H1 (cell line): Measurements from ENCODE around the gene HOTAIR. TPM values are rescaled to one million over a fixed set of nuclear protein-coding genes. Genes with fewer than 3 reads are reported as not detected.
A peak's percentile ranks its signal among the peaks of the same experiment; 100 is the strongest.

Experiments used
- CTCF ChIA-PET: fragments of 300-600 bp; sonication (Branson Sonifier 250); formaldehyde crosslinking; loops from one replicate; lab custom pipeline; 2021; ENCODE audit not compliant: partially characterized antibody; lab: Charles Lee
- POLR2A ChIA-PET: fragments of 300-600 bp; sonication (Branson Sonifier 250); formaldehyde crosslinking; loops from one replicate; lab custom pipeline; 2021; ENCODE audit warnings: inconsistent platforms; ENCODE audit not compliant: partially characterized antibody; lab: Charles Lee
- DNase-seq, 2 experiments: peaks; one replicate each; pipeline versions ENCODE4 v3.0.0 to v3.0.0-alpha.2; 2010 to 2022; ENCODE audit warnings: low spot score in 2 of 2, low read depth in 1 of 2, mixed read lengths in 1 of 2
- FAIRE-seq: peaks from 2 replicates; lab custom pipeline; 2011; peaks lifted over from hg19 to GRCh38; lab: Jason Lieb, UNC
- H2AFZ ChIP-seq: 2 replicates; pipeline ENCODE4 v1.8.1; 2012; ENCODE audit warnings: low read length, inconsistent platforms
- H2AK5ac ChIP-seq: 2 replicates; pipeline ENCODE4 v1.6.1; 2013; ENCODE audit warnings: low read depth, low read length
- H2BK120ac ChIP-seq: replicated peaks from 2 replicates; pipeline ENCODE3; 2013; ENCODE audit warnings: low read depth, low read length, inconsistent platforms
- H2BK12ac ChIP-seq: 2 replicates; pipeline ENCODE4 v1.6.1; 2013; ENCODE audit warnings: low read depth, low read length
- H2BK15ac ChIP-seq: 2 replicates; pipeline ENCODE4 v1.6.1; 2013; ENCODE audit warnings: low read length
- H2BK20ac ChIP-seq: 2 replicates; pipeline ENCODE4 v1.6.1; 2013; ENCODE audit warnings: low read length
- H2BK5ac ChIP-seq: 2 replicates; pipeline ENCODE4 v1.6.1; 2013; ENCODE audit warnings: low read depth, low read length
- H3K14ac ChIP-seq: 2 replicates; pipeline ENCODE4 v1.6.1; 2013; ENCODE audit warnings: inconsistent platforms; ENCODE audit not compliant: insufficient read length
- H3K18ac ChIP-seq: 2 replicates; pipeline ENCODE4 v1.6.1; 2013; ENCODE audit warnings: low read length; ENCODE audit errors: extremely low read depth
- H3K23ac ChIP-seq: 2 replicates; pipeline ENCODE4 v1.6.1; 2013; ENCODE audit warnings: inconsistent platforms; ENCODE audit not compliant: insufficient read length
- H3K23me2 ChIP-seq: 2 replicates; pipeline ENCODE4 v1.6.1; 2013; ENCODE audit warnings: low read depth, low read length
- H3K27ac ChIP-seq: 2 replicates; pipeline ENCODE4 v1.6.1; 2011; ENCODE audit warnings: low read depth, low read length, inconsistent platforms
- H3K27me3 ChIP-seq, 4 experiments: replicated peaks in 1 of 4; 1 replicate in 1 of 4; 2 replicates in 3 of 4; pipeline versions ENCODE4 v1.6.1 to v1.8.1; 2011 to 2013; ENCODE audit warnings: low read length in 3 of 4, mild to moderate bottlenecking in 3 of 4, inconsistent platforms in 2 of 4, mixed read lengths in 2 of 4, moderate library complexity in 1 of 4; ENCODE audit not compliant: control insufficient read depth in 3 of 4, insufficient read depth in 3 of 4; ENCODE audit errors: extremely low read depth in 1 of 4
- H3K36me3 ChIP-seq, 4 experiments: 2 replicates each; pipeline versions ENCODE4 v1.6.1 to v1.8.1; 2011 to 2013; ENCODE audit warnings: mild to moderate bottlenecking in 4 of 4, low read length in 3 of 4, moderate library complexity in 2 of 4, control low read depth in 1 of 4, inconsistent platforms in 1 of 4; ENCODE audit not compliant: insufficient read depth in 4 of 4, control insufficient read depth in 2 of 4
- H3K4ac ChIP-seq: replicated peaks from 2 replicates; pipeline ENCODE3; 2013; ENCODE audit warnings: low read length, low read depth, mixed read lengths, inconsistent platforms; ENCODE audit not compliant: insufficient read length
- H3K4me1 ChIP-seq, 4 experiments: replicated peaks in 1 of 4; 1 replicate in 1 of 4; 2 replicates in 3 of 4; pipeline versions ENCODE4 v1.6.1 to v1.8.1; 2011 to 2013; ENCODE audit warnings: low read length in 3 of 4, inconsistent platforms in 2 of 4, mixed read lengths in 1 of 4; ENCODE audit not compliant: insufficient read depth in 4 of 4, control insufficient read depth in 3 of 4
- H3K4me2 ChIP-seq, 2 experiments: 2 replicates each; pipeline versions ENCODE4 v1.6.1 to v1.8.1; 2011 to 2013; ENCODE audit warnings: low read depth in 2 of 2, low read length in 2 of 2, control low read depth in 1 of 2, inconsistent platforms in 1 of 2, mild to moderate bottlenecking in 1 of 2; ENCODE audit not compliant: insufficient read depth in 1 of 2
- H3K4me3 ChIP-seq, 4 experiments: fragments of 200-600, 300-600 bp in 1 of 4; sonication (generic), shearing (Covaris generic), sonication (Bioruptor Twin) in 1 of 4; 2 replicates each; pipeline versions ENCODE4 v1.5.1 to v1.8.1; 2011 to 2016; ENCODE audit warnings: low read length in 4 of 4, low read depth in 3 of 4, control low read depth in 2 of 4, inconsistent platforms in 2 of 4, mild to moderate bottlenecking in 2 of 4, mixed read lengths in 1 of 4, moderate library complexity in 1 of 4; ENCODE audit not compliant: insufficient read depth in 2 of 4; ENCODE audit errors: extremely low read depth in 1 of 4
- H3K56ac ChIP-seq: replicated peaks from 2 replicates; pipeline ENCODE3; 2013; ENCODE audit warnings: low read depth, mild to moderate bottlenecking, mixed read lengths, low read length, inconsistent platforms; ENCODE audit not compliant: insufficient read length
- H3K79me1 ChIP-seq: 2 replicates; pipeline ENCODE4 v1.6.1; 2013; ENCODE audit warnings: low read depth, low read length, control low read depth
- H3K79me2 ChIP-seq, 2 experiments: 2 replicates each; pipeline versions ENCODE4 v1.6.1 to v1.8.1; 2012 to 2013; ENCODE audit warnings: low read length in 2 of 2, mild to moderate bottlenecking in 2 of 2, inconsistent platforms in 1 of 2; ENCODE audit not compliant: insufficient read depth in 2 of 2, control insufficient read depth in 1 of 2
- H3K9ac ChIP-seq, 4 experiments: replicated peaks in 1 of 4; 1 replicate in 1 of 4; 2 replicates in 3 of 4; pipeline versions ENCODE4 v1.6.1 to v1.8.1; 2011 to 2013; ENCODE audit warnings: low read depth in 3 of 4, low read length in 3 of 4, control low read depth in 2 of 4, mild to moderate bottlenecking in 2 of 4, moderate library complexity in 2 of 4, inconsistent platforms in 1 of 4; ENCODE audit errors: extremely low read depth in 1 of 4
- H3K9me3 ChIP-seq, 2 experiments: 2 replicates each; pipeline versions ENCODE4 v1.6.1 to v1.8.1; 2012 to 2013; ENCODE audit warnings: mild to moderate bottlenecking in 2 of 2, moderate library complexity in 2 of 2, control low read depth in 1 of 2, inconsistent platforms in 1 of 2, low read depth in 1 of 2, low read length in 1 of 2, mixed read lengths in 1 of 2; ENCODE audit not compliant: insufficient read depth in 2 of 2
- H4K20me1 ChIP-seq, 2 experiments: replicated peaks in 1 of 2; 2 replicates each; pipeline versions ENCODE3 to v1.8.1; 2011 to 2013; ENCODE audit warnings: inconsistent platforms in 2 of 2, low read length in 2 of 2, mild to moderate bottlenecking in 1 of 2; ENCODE audit not compliant: insufficient read depth in 2 of 2, control insufficient read depth in 1 of 2
- H4K5ac ChIP-seq: 2 replicates; pipeline ENCODE4 v1.6.1; 2013; ENCODE audit warnings: low read length, low read depth, mixed read lengths, inconsistent platforms; ENCODE audit not compliant: insufficient read length
- H4K8ac ChIP-seq: 2 replicates; pipeline ENCODE4 v1.8.0; 2013; ENCODE audit warnings: mild to moderate bottlenecking, moderate library complexity, low read length, inconsistent platforms; ENCODE audit not compliant: insufficient read depth; ENCODE audit errors: extremely low read depth
- H4K91ac ChIP-seq: replicated peaks from 2 replicates; pipeline ENCODE3; 2013; ENCODE audit warnings: low read length, mixed read lengths, inconsistent platforms; ENCODE audit not compliant: insufficient read length
- BRCA1 ChIP-seq: IDR thresholded peaks from 2 replicates; pipeline ENCODE4 v1.6.1; 2012; ENCODE audit warnings: low read depth, low read length, improper control_type of control experiment
- EGR1 ChIP-seq: IDR thresholded peaks from 2 replicates; pipeline ENCODE4 v1.6.1; 2011; ENCODE audit warnings: low read depth, low read length, borderline replicate concordance
- EP300 ChIP-seq, 2 experiments: IDR thresholded peaks; 1 replicate in 1 of 2; 2 replicates in 1 of 2; pipeline ENCODE4 v1.6.1; 2011 to 2012; ENCODE audit warnings: low read depth in 2 of 2, low read length in 2 of 2, mild to moderate bottlenecking in 2 of 2, borderline replicate concordance in 1 of 2, inconsistent platforms in 1 of 2, moderate library complexity in 1 of 2
- FOSL1 ChIP-seq: IDR thresholded peaks from 2 replicates; pipeline ENCODE4 v1.6.1; 2011; ENCODE audit warnings: mild to moderate bottlenecking, low read depth, low read length, moderate library complexity; ENCODE audit not compliant: insufficient read depth
- HDAC2 ChIP-seq, 2 experiments: fragments of 300-600 bp in 1 of 2; sonication (generic) in 1 of 2; IDR thresholded peaks; 2 replicates each; pipeline ENCODE4 v1.6.1; 2011 to 2012; ENCODE audit warnings: low read depth in 2 of 2, low read length in 2 of 2, mild to moderate bottlenecking in 2 of 2, moderate library complexity in 2 of 2, borderline replicate concordance in 1 of 2, inconsistent platforms in 1 of 2
- HDAC6 ChIP-seq: IDR thresholded peaks from one replicate; pipeline ENCODE4 v1.7.1; 2012; ENCODE audit warnings: low read depth, mild to moderate bottlenecking, inconsistent platforms, low read length, moderate library complexity
- KDM5A ChIP-seq: fragments of 200-600 bp; IDR thresholded peaks from 2 replicates; pipeline ENCODE4 v1.7.1; 2012; ENCODE audit warnings: mild to moderate bottlenecking, low read length, inconsistent platforms, mixed read lengths
- SP2 ChIP-seq: IDR thresholded peaks from 2 replicates; pipeline ENCODE4 v1.6.1; 2012; ENCODE audit warnings: mild to moderate bottlenecking, low read length, inconsistent platforms
- SUZ12 ChIP-seq: fragments of 200-600 bp; sonication (generic); IDR thresholded peaks from 2 replicates; pipeline ENCODE4 v1.6.1; 2012; ENCODE audit warnings: mild to moderate bottlenecking, inconsistent platforms, low read length, moderate library complexity, mixed read lengths
- YY1 ChIP-seq: IDR thresholded peaks from 2 replicates; pipeline ENCODE4 v1.6.1; 2011; ENCODE audit warnings: low read depth, mild to moderate bottlenecking, low read length
- WGBS, 2 experiments: shearing (Covaris generic) in 1 of 2; methylation state at CpG; one replicate each; pipeline versions ENCODE4 v1.1.6 to v1.1.7; 2013 to 2015; ENCODE audit warnings: low lambda C conversion rate in 2 of 2, mixed read lengths in 2 of 2, inconsistent platforms in 1 of 2, low coverage in 1 of 2, missing lambda C conversion rate in 1 of 2; ENCODE audit not compliant: insufficient replicate concordance in 2 of 2, insufficient coverage in 1 of 2, insufficient read length in 1 of 2; ENCODE audit errors: extremely low coverage in 1 of 2, missing lambda C conversion rate in 1 of 2; 5-methylcytosine and 5-hydroxymethylcytosine counted together
- polyA plus RNA-seq, 7 experiments: library from polyadenylated mRNA; depleted of rRNA in 3 of 7; stranded (reverse) in 5 of 7; unstranded in 2 of 7; fragments of >200 nt in 5 of 7; fragments of 200-250 nt in 2 of 7; gene quantifications; 1 replicate in 5 of 7; 2 replicates in 1 of 7; 4 replicates in 1 of 7; pipeline versions ENCODE4 v1.2.1 to v1.2.3, GENCODE V29; 2011 to 2013; ENCODE audit warnings: missing spikeins in 2 of 7, mixed read lengths in 2 of 7
- total RNA-seq: library from RNA; stranded (reverse); fragmentation: NEBNext Ultra II Directional; extraction: Animal tissue kit (Norgen Biotek cat#: 25700); gene quantifications from 2 replicates; pipeline ENCODE4 v1.2.1, GENCODE V29; 2021
- TF ChIP-seq, protein P1 (sequence below): IDR thresholded peaks from 2 replicates; pipeline ENCODE4 v1.6.1; 2012; ENCODE audit warnings: inconsistent platforms

Gene HOTAIR
- total and polyA plus RNA-seq, 2 of the 8 experiments (the other 6 are each of a cell fraction or from before 2014, with no cell fraction given), result not detected

- no peak overlapping the region for H2AFZ ChIP-seq
- no peak overlapping the region for H3K9ac ChIP-seq
- H3K4me1 ChIP-seq, result peaks cover 0 to 4% (median 2%) of the 10 kb centered on the region in 4 experiments; a peak in 3 of 7 replicates
- no peak overlapping the region for H3K23ac ChIP-seq
- FAIRE-seq, result no peak
- no peaks in the 10 kb centered on the region for H3K9me3 ChIP-seq
- H2BK20ac ChIP-seq, result no peak overlapping the region
- H4K5ac ChIP-seq, result no peak overlapping the region
- no peak overlapping the region for H2BK5ac ChIP-seq
- H3K27ac ChIP-seq, result no peak overlapping the region
- no peak overlapping the region for H4K91ac ChIP-seq
- H2BK120ac ChIP-seq, result no peak overlapping the region
- H3K36me3 ChIP-seq, result peaks cover 0 to 8% (median 0%) of the 10 kb centered on the region in 4 experiments; a peak in 2 of 8 replicates
- H3K18ac ChIP-seq, result no peak overlapping the region
- POLR2A ChIA-PET, result interaction anchor here (0.9 to 1.6 kb wide), 3 partner anchors 12 to 88 kb away, joined by 3 read pairs; partner anchors contain the start of gene HOXC13
- H3K23me2 ChIP-seq, result no peaks in the 10 kb centered on the region
- no peak overlapping the region for H3K56ac ChIP-seq
- H2BK15ac ChIP-seq, result 0 out of 2 replicates have a peak overlapping the region, but pooled peaks have one; percentile 46
- H3K4me2 ChIP-seq, result no peak overlapping the region
- no peak overlapping the region for H3K4me3 ChIP-seq
- no peak overlapping the region for H2BK12ac ChIP-seq
- WGBS, 2 experiments, result 12% methylated on average over 38 of the region's 38 CpGs; no CpG with 5 or more reads in 1 of the 2 experiments
- H3K4ac ChIP-seq, result no peak overlapping the region
- no peaks in the 10 kb centered on the region for H3K79me1 ChIP-seq
- DNase-seq, result peak in 1 of 2 experiments; percentile 56
- H4K8ac ChIP-seq, result no peak overlapping the region
- H4K20me1 ChIP-seq, result peaks cover 29 to 48% of the 10 kb centered on the region in 2 experiments
- H2AK5ac ChIP-seq, result 0 out of 2 replicates have a peak overlapping the region, but pooled peaks have one; percentile 16
- H3K27me3 ChIP-seq, result peaks cover 99 to 100% (median 100%) of the 10 kb centered on the region in 4 experiments
- H3K79me2 ChIP-seq, result no peaks in the 10 kb centered on the region
- CTCF ChIA-PET, result interaction anchor here (0.6 to 2.3 kb wide), 3 partner anchors 69 to 244 kb away, joined by 3 to 8 read pairs (median 3); no protein-coding TSS in a partner anchor
- H3K14ac ChIP-seq, result no peak overlapping the region
- TF ChIP-seq SP2, result no peak
- TF ChIP-seq HDAC6, result no peak
- no peak for TF ChIP-seq KDM5A
- TF ChIP-seq BRCA1, result no peak
- TF ChIP-seq, protein P1, sequence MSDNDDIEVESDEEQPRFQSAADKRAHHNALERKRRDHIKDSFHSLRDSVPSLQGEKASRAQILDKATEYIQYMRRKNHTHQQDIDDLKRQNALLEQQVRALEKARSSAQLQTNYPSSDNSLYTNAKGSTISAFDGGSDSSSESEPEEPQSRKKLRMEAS, result no peak
- TF ChIP-seq YY1, result no peak
- peak; percentile 91 for TF ChIP-seq SUZ12
- no peak for TF ChIP-seq FOSL1
- TF ChIP-seq EP300 (IDR thresholded peaks at IDR 0.05; ENCODE audit: borderline replicate concordance in 1 of 2, low read depth in 2 of 2, low read length in 2 of 2), result no peak
- TF ChIP-seq HDAC2 (IDR thresholded peaks at IDR 0.05; ENCODE audit: borderline replicate concordance in 1 of 2, low read depth in 2 of 2, low read length in 2 of 2), result no peak
- no peak for TF ChIP-seq EGR1
Observed at GRCh38 chr12:53963434-53964314, 11.1 kb downstream of the HOTAIR start.
